GM12878 (cell line): ENCODE results near the gene SORCS2. TPM values are rescaled to one million over a fixed set of nuclear protein-coding genes. Genes with fewer than 3 reads are reported as not detected.

ENCODE experiments used
- ATAC-seq: fragments of 200-7000 bp; cut with Tn5 transposase; 3 replicates; pipeline ENCODE4 v1.9.1; 2020; ENCODE audit warnings: mild to moderate bottlenecking, moderate library complexity
- BruUV-seq: library from RNA; stranded (reverse); fragments of 400-500 nt; replicated peaks from 2 replicates; lab custom pipeline; 2021; lab: Mats Ljungman, UMichigan
- CTCF ChIA-PET: fragments of 300-600 bp; sonication (Branson Sonifier 250); formaldehyde crosslinking; extraction: SDS; loops from one replicate; lab custom pipeline; 2021; ENCODE audit warnings: inconsistent platforms; lab: Yijun Ruan, JAX
- POLR2A ChIA-PET: fragments of 350-600 bp; formaldehyde crosslinking; extraction: SDS; loops from one replicate; lab custom pipeline; 2021; ENCODE audit warnings: inconsistent platforms; lab: Charles Lee
- RAD21 ChIA-PET: fragments of 300-600 bp; sonication (Branson Sonifier 250); formaldehyde crosslinking; loops from one replicate; lab custom pipeline; 2023; ENCODE audit warnings: antibody characterized with exemption; ENCODE audit not compliant: unreplicated experiment; lab: Charles Lee
- SMC1A ChIA-PET: fragments of 300-600 bp; sonication (Branson Sonifier 250); formaldehyde crosslinking; loops from one replicate; lab custom pipeline; 2023; ENCODE audit not compliant: unreplicated experiment, uncharacterized antibody; lab: Charles Lee
- DNase-seq: peaks from one replicate; pipeline ENCODE4 v3.0.0-alpha.2; 2011; ENCODE audit warnings: low read depth, low spot score
- FAIRE-seq: peaks from 3 replicates; lab custom pipeline; 2011; peaks lifted over from hg19 to GRCh38; lab: Jason Lieb, UNC
- H2AFZ ChIP-seq: 2 replicates; pipeline ENCODE4 v1.6.0; 2011; ENCODE audit warnings: low read depth, low read length, control low read depth; ENCODE audit not compliant: control insufficient read depth
- H3K27ac ChIP-seq: 2 replicates; pipeline ENCODE4 v1.5.1; 2011; ENCODE audit warnings: control low read depth; ENCODE audit not compliant: control insufficient read depth, insufficient read depth
- H3K27me3 ChIP-seq, 2 experiments: replicated peaks in 1 of 2; 2 replicates each; pipeline versions ENCODE4 v1.6.0 to v1.6.1; 2011; ENCODE audit warnings: low read length in 1 of 2; ENCODE audit not compliant: control insufficient read depth in 2 of 2, insufficient read depth in 2 of 2
- H3K36me3 ChIP-seq, 2 experiments: 2 replicates each; pipeline ENCODE4 v1.5.1; 2011; ENCODE audit warnings: low read length in 1 of 2; ENCODE audit not compliant: control insufficient read depth in 2 of 2, insufficient read depth in 2 of 2
- H3K4me1 ChIP-seq: 2 replicates; pipeline ENCODE4 v1.6.1; 2011; ENCODE audit warnings: mild to moderate bottlenecking, low read length, moderate library complexity, mixed read lengths; ENCODE audit not compliant: control insufficient read depth, insufficient read depth
- H3K4me2 ChIP-seq: 2 replicates; pipeline ENCODE4 v1.6.0; 2011; ENCODE audit warnings: control low read depth; ENCODE audit not compliant: control insufficient read depth, insufficient read depth
- H3K4me3 ChIP-seq: fragments of 200-600 bp; sonication (generic); 2 replicates; pipeline ENCODE4 v1.5.1; 2016
- H3K79me2 ChIP-seq: 2 replicates; pipeline ENCODE4 v1.6.0; 2011; ENCODE audit warnings: low read length; ENCODE audit not compliant: control insufficient read depth, insufficient read depth
- H3K9ac ChIP-seq: 2 replicates; pipeline ENCODE4 v1.8.0; 2011; ENCODE audit warnings: low read length, control low read depth, mixed read lengths; ENCODE audit not compliant: control insufficient read depth, insufficient read depth
- H3K9me3 ChIP-seq: replicated peaks from 3 replicates; pipeline ENCODE4 v1.5.1; 2011; ENCODE audit warnings: mild to moderate bottlenecking, low read length; ENCODE audit not compliant: control insufficient read depth, insufficient read depth
- H4K20me1 ChIP-seq: 2 replicates; pipeline ENCODE4 v1.6.0; 2011; ENCODE audit not compliant: control insufficient read depth, insufficient read depth
- ATF2 ChIP-seq: IDR thresholded peaks from 2 replicates; pipeline ENCODE4 v1.6.1; 2012; ENCODE audit warnings: low read length, inconsistent platforms
- CREB1 ChIP-seq: IDR thresholded peaks from 2 replicates; pipeline ENCODE4 v1.6.1; 2012; ENCODE audit warnings: low read depth, mild to moderate bottlenecking, inconsistent platforms
- EGR1 ChIP-seq, 2 experiments: IDR thresholded peaks; 1 replicate in 1 of 2; 2 replicates in 1 of 2; pipeline ENCODE4 v1.6.1; 2011 to 2012; ENCODE audit warnings: low read depth in 2 of 2, low read length in 2 of 2, borderline replicate concordance in 1 of 2, mild to moderate bottlenecking in 1 of 2, moderate library complexity in 1 of 2
- EP300 ChIP-seq, 2 experiments: fragments of 150-350 bp in 1 of 2; IDR thresholded peaks; 2 replicates each; pipeline ENCODE4 v1.6.1; 2011 to 2012; ENCODE audit warnings: low read depth in 2 of 2, low read length in 2 of 2, borderline replicate concordance in 1 of 2, improper control_type of control experiment in 1 of 2, inconsistent platforms in 1 of 2; ENCODE audit not compliant: control insufficient read depth in 1 of 2
- NFXL1 ChIP-seq: fragments of 450-650 bp; IDR thresholded peaks from 2 replicates; pipeline ENCODE4 v1.6.1; 2017; ENCODE audit warnings: antibody characterized with exemption, mild to moderate bottlenecking, borderline replicate concordance
- RBBP5 ChIP-seq: fragments of 200-600 bp; sonication (generic); conservative IDR thresholded peaks from 2 replicates; pipeline ENCODE4 v1.6.1; 2016
- RELA ChIP-seq: fragments of 450-650 bp; IDR thresholded peaks from 2 replicates; pipeline ENCODE4 v1.8.0; 2014; ENCODE audit warnings: borderline replicate concordance; ENCODE audit not compliant: partially characterized antibody
- SREBF1 ChIP-seq: IDR thresholded peaks from 2 replicates; pipeline ENCODE4 v1.6.1; 2012; ENCODE audit warnings: mild to moderate bottlenecking, low read length
- ZNF207 ChIP-seq: fragments of 450-650 bp; IDR thresholded peaks from 2 replicates; pipeline ENCODE4 v1.6.1; 2014; ENCODE audit warnings: antibody characterized with exemption, mild to moderate bottlenecking, borderline replicate concordance
- WGBS: methylation state at CpG from one replicate; pipeline ENCODE4 v1.1.6; 2016; ENCODE audit warnings: low lambda C conversion rate; ENCODE audit not compliant: insufficient replicate concordance, insufficient coverage; ENCODE audit errors: missing lambda C conversion rate; 5-methylcytosine and 5-hydroxymethylcytosine counted together
- in situ Hi-C: fragments of 300-500 bp; cut with MboI; formaldehyde crosslinking; loops from 9 replicates; pipeline ENCODE4 v1.14.3; 2018; ENCODE audit warnings: mixed read lengths
- intact Hi-C: fragments of 100-400 bp; cut with micrococcal nuclease; formaldehyde crosslinking; loops from one replicate; pipeline ENCODE4 v1.14.2; 2022; ENCODE audit not compliant: unreplicated experiment
- polyA plus RNA-seq, 11 experiments: library from polyadenylated mRNA; depleted of rRNA in 4 of 11; unstranded in 6 of 11; stranded (reverse) in 5 of 11; fragments of >200 nt; fragmentation: Nextera tagmentation in 4 of 11; fragmentation: Illumina TruSeq in 1 of 11; extraction: Ambion mirVana in 4 of 11; extraction: Trizol in 1 of 11; gene quantifications; 1 replicate in 1 of 11; 2 replicates in 10 of 11; pipeline versions ENCODE4 v1.2.1 to v1.2.3, GENCODE V29; 2011 to 2016; ENCODE audit warnings: inconsistent platforms in 2 of 11, missing spikeins in 2 of 11, low read depth in 1 of 11
- total RNA-seq, 4 experiments: library from RNA; depleted of rRNA in 3 of 4; stranded (reverse); fragments of >200 nt in 3 of 4; fragmentation: Illumina TruSeq in 1 of 4; extraction: Trizol in 1 of 4; gene quantifications; 2 replicates each; pipeline versions ENCODE4 v1.2.1 to v1.2.3, GENCODE V29; 2013 to 2021
- TF ChIP-seq, protein P1 (sequence below): fragments of 450-650 bp; formaldehyde crosslinking; IDR thresholded peaks from 2 replicates; pipeline ENCODE4 v1.4.0; 2020; ENCODE audit warnings: mild to moderate bottlenecking, moderate library complexity
- TF ChIP-seq, protein P2 (sequence below): fragments of 450-650 bp; IDR thresholded peaks from 2 replicates; pipeline ENCODE4 v1.6.1; 2017; ENCODE audit warnings: borderline replicate concordance
- TF ChIP-seq, protein P3 (sequence below): fragments of 450-650 bp; formaldehyde crosslinking; IDR thresholded peaks from 2 replicates; pipeline ENCODE4 v1.5.0; 2022; ENCODE audit warnings: mild to moderate bottlenecking, missing genetic modification characterization

SORCS2 gene
- total and polyA plus RNA-seq, 10 of the 15 experiments (the other 5 are each of a cell fraction or from before 2014, with no cell fraction given), result 0.01 to 0.15 (median 0.05) TPM; not detected in 5

DNA sequence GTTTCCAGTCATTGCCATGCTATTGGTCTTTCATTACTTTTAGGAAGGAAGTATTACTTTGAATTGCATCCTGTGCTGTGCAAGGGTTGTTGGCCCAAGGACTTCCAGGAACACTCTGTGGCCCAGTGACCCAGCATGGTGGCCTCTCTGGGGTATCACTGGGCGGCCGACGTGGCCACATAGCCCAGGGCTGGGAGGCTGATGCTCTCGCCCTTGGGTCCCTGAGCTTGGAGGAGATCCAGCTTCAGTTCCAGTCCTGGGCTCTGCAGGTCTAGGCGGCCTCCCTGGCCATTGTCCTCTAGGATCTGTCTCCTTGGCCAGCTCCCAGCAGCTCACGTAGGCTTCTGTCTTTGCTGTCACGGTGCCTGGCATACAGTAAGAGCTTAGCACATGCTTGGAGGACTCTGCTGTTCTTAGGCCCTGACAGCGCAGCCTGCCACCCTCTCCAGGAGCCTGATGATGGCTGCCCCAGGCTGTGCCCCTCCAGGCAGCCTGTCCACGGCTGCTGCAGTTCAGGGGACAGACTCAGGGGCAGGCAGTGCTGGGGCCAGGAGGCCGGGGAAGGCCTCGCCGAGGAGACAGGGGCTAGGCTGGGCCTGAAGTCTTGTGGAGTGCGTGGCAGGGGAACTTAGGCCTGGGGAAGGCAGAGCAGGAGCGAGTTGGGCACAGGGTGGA, 42.2 kb downstream of the SORCS2 start (continued):
- TF ChIP-seq ZNF207 (no peak), ATF2 (no peak)

DNA sequence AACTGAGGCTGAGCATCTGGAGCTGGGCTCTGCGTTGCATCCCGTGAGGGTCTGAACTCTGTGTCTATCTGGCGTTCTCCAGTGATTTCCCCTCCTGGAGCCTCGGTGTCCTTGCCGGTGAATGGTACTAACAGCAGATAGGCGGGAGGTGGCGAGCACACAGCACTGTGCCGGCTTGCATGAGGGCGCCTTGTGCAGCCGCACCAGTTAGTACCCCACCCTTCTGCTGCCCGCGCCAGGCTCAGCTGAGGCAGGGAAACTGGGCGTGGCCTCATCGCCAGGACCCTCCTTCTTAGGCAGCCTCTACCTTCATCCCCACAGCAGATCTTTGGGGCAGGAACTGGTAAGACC, 42.7 kb downstream of the SORCS2 start:
- RAD21 ChIA-PET, result no interaction called here
- Histone ChIP-seq H3K27me3 (no peaks in the 10 kb centered on the region), H3K4me3 (no peak overlapping the region), H3K4me1 (no peaks in the 10 kb centered on the region), H2AFZ (no peak overlapping the region), H4K20me1 (no peaks in the 10 kb centered on the region), H3K27ac (no peak overlapping the region), H3K4me2 (no peak overlapping the region), H3K36me3 (no peaks in the 10 kb centered on the region), H3K9me3 (peaks cover 6% of the 10 kb centered on the region; the same call in 1 of the 3 replicates), H3K79me2 (no peaks in the 10 kb centered on the region), H3K9ac (no peak overlapping the region)
- no TSS peak for BruUV-seq
- intact Hi-C loops (no loop called here), in situ Hi-C loops (no loop called here)
- FAIRE-seq (no peak), ATAC-seq (no peak), DNase-seq (no peak)
- SMC1A ChIA-PET, result no interaction called here
- 53% methylated on average over 14 of the region's 14 CpGs for WGBS
- CTCF ChIA-PET, result no interaction called here
- POLR2A ChIA-PET, result no interaction called here
- TF ChIP-seq RELA, result no peak
- TF ChIP-seq, protein P1, sequence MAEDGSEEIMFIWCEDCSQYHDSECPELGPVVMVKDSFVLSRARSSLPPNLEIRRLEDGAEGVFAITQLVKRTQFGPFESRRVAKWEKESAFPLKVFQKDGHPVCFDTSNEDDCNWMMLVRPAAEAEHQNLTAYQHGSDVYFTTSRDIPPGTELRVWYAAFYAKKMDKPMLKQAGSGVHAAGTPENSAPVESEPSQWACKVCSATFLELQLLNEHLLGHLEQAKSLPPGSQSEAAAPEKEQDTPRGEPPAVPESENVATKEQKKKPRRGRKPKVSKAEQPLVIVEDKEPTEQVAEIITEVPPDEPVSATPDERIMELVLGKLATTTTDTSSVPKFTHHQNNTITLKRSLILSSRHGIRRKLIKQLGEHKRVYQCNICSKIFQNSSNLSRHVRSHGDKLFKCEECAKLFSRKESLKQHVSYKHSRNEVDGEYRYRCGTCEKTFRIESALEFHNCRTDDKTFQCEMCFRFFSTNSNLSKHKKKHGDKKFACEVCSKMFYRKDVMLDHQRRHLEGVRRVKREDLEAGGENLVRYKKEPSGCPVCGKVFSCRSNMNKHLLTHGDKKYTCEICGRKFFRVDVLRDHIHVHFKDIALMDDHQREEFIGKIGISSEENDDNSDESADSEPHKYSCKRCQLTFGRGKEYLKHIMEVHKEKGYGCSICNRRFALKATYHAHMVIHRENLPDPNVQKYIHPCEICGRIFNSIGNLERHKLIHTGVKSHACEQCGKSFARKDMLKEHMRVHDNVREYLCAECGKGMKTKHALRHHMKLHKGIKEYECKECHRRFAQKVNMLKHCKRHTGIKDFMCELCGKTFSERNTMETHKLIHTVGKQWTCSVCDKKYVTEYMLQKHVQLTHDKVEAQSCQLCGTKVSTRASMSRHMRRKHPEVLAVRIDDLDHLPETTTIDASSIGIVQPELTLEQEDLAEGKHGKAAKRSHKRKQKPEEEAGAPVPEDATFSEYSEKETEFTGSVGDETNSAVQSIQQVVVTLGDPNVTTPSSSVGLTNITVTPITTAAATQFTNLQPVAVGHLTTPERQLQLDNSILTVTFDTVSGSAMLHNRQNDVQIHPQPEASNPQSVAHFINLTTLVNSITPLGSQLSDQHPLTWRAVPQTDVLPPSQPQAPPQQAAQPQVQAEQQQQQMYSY (CRISPR knock-in tag), result no peak
- no peak for TF ChIP-seq EGR1 (IDR thresholded peaks at IDR 0.05; ENCODE audit: borderline replicate concordance in 1 of 2, low read depth in 2 of 2, low read length in 2 of 2)
- TF ChIP-seq, protein P2, sequence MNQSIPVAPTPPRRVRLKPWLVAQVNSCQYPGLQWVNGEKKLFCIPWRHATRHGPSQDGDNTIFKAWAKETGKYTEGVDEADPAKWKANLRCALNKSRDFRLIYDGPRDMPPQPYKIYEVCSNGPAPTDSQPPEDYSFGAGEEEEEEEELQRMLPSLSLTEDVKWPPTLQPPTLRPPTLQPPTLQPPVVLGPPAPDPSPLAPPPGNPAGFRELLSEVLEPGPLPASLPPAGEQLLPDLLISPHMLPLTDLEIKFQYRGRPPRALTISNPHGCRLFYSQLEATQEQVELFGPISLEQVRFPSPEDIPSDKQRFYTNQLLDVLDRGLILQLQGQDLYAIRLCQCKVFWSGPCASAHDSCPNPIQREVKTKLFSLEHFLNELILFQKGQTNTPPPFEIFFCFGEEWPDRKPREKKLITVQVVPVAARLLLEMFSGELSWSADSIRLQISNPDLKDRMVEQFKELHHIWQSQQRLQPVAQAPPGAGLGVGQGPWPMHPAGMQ, result no peak
- TF ChIP-seq CREB1, result no peak
- no peak for TF ChIP-seq EP300 (IDR thresholded peaks at IDR 0.05; ENCODE audit: borderline replicate concordance in 1 of 2, control insufficient read depth in 1 of 2, low read depth in 2 of 2, low read length in 2 of 2)
- no peak for TF ChIP-seq NFXL1
- TF ChIP-seq, protein P3, sequence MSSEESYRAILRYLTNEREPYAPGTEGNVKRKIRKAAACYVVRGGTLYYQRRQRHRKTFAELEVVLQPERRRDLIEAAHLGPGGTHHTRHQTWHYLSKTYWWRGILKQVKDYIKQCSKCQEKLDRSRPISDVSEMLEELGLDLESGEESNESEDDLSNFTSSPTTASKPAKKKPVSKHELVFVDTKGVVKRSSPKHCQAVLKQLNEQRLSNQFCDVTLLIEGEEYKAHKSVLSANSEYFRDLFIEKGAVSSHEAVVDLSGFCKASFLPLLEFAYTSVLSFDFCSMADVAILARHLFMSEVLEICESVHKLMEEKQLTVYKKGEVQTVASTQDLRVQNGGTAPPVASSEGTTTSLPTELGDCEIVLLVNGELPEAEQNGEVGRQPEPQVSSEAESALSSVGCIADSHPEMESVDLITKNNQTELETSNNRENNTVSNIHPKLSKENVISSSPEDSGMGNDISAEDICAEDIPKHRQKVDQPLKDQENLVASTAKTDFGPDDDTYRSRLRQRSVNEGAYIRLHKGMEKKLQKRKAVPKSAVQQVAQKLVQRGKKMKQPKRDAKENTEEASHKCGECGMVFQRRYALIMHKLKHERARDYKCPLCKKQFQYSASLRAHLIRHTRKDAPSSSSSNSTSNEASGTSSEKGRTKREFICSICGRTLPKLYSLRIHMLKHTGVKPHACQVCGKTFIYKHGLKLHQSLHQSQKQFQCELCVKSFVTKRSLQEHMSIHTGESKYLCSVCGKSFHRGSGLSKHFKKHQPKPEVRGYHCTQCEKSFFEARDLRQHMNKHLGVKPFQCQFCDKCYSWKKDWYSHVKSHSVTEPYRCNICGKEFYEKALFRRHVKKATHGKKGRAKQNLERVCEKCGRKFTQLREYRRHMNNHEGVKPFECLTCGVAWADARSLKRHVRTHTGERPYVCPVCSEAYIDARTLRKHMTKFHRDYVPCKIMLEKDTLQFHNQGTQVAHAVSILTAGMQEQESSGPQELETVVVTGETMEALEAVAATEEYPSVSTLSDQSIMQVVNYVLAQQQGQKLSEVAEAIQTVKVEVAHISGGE, result no peak
- no peak for TF ChIP-seq SREBF1
- no peak for TF ChIP-seq RBBP5
